ENCODE data around the gene SH3BP1.

The SH3BP1 gene

DNA sequence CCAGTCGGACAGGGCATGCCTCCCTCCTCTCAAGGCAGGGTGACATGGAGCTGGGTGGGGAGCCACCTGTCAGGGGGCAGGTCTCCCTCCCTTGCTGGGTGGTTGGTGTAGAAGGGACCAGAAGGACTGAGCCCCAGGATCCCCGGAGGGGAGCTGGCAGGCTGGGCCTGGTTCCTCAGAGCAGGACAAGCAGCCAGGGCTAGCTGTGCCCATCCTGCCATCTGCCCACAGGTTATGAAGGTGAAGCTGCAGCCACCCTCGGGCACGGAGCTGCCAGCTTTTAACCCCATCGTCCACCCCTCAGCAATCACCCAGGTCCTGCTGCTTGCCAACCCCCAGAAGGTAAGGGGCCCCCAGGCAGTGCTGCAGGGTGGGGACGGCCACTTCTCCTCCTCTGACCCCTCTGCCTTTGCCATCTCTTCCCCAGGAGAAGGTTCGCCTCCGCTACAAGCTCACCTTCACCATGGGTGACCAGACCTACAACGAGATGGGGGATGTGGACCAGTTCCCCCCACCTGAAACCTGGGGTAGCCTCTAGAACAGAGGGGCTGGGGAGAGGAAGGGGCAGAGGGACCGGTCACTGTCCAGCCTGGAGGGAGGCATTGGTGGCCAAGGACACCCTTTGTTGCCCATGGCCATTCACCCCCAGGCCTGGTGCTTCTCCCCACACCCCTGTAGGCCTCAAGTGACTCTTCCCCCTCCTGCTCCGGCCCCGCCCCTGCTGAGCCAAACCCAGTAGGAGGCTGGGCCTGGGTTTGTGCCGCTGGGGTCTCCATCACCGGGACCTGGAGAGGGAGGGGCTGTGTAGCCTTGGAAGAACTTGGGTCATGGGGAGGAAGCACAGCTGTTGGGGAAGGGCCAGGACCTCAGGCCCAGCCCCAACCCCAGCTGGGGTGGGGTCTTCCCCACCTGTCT, 7.0 kb upstream of the SH3BP1 start:
- peak; percentile 72 for DNase-seq (ENCODE audit: extremely low spot score)
- TF ChIP-seq, protein P1, sequence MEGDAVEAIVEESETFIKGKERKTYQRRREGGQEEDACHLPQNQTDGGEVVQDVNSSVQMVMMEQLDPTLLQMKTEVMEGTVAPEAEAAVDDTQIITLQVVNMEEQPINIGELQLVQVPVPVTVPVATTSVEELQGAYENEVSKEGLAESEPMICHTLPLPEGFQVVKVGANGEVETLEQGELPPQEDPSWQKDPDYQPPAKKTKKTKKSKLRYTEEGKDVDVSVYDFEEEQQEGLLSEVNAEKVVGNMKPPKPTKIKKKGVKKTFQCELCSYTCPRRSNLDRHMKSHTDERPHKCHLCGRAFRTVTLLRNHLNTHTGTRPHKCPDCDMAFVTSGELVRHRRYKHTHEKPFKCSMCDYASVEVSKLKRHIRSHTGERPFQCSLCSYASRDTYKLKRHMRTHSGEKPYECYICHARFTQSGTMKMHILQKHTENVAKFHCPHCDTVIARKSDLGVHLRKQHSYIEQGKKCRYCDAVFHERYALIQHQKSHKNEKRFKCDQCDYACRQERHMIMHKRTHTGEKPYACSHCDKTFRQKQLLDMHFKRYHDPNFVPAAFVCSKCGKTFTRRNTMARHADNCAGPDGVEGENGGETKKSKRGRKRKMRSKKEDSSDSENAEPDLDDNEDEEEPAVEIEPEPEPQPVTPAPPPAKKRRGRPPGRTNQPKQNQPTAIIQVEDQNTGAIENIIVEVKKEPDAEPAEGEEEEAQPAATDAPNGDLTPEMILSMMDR (IDR thresholded peaks at IDR 0.05; ENCODE audit: control extremely low read depth, extremely low read depth, low read depth, missing control alignments) = no peak
- ChIA-PET POLR2A (interaction anchor here (0.5 to 2.2 kb wide), 6 partner anchors 7 to 46 kb away, joined by 3 to 8 read pairs (median 6); partner anchors contain the start of genes GGA1 and PDXP), CTCF (interaction anchor here (0.7 to 14.7 kb wide), 11 partner anchors 9 to 321 kb away, joined by 3 to 248 read pairs (median 5); partner anchors contain the start of genes C22orf23, GGA1, LGALS1 and NOL12)

- TF ChIP-seq, protein P1 (IDR thresholded peaks at IDR 0.05; ENCODE audit: control extremely low read depth, extremely low read depth, low read depth, missing control alignments) = no peak
- DNase-seq (ENCODE audit: extremely low spot score) = peak; percentile 92
- ChIA-PET CTCF (interaction anchor here (0.7 to 14.7 kb wide), 12 partner anchors 10 to 301 kb away, joined by 3 to 248 read pairs (median 10); partner anchors contain the start of genes GGA1, LGALS1, NOL12 and PDXP), POLR2A (interaction anchor here (0.5 to 2.2 kb wide), 5 partner anchors 8 to 45 kb away, joined by 4 to 8 read pairs (median 6); partner anchors contain the start of genes GGA1 and PDXP)
Measured at GRCh38 chr22:37633089-37633624, 6.3 kb upstream of the SH3BP1 start.

- ChIA-PET POLR2A (interaction anchor here (0.6 to 2.2 kb wide), 5 partner anchors 9 to 297 kb away, joined by 3 to 8 read pairs (median 6); partner anchors contain the start of genes GGA1 and LGALS1), CTCF (interaction anchor here (0.8 to 14.7 kb wide), 11 partner anchors 10 to 112 kb away, joined by 3 to 248 read pairs (median 14); partner anchors contain the start of genes GGA1, LGALS1, NOL12 and PDXP)
- TF ChIP-seq, protein P1 (IDR thresholded peaks at IDR 0.05; ENCODE audit: control extremely low read depth, extremely low read depth, low read depth, missing control alignments) = peak; percentile 44
- peak; percentile 92 for DNase-seq (ENCODE audit: extremely low spot score)
Measured at GRCh38 chr22:37633625-37634416, 5.6 kb upstream of the SH3BP1 start.

DNA sequence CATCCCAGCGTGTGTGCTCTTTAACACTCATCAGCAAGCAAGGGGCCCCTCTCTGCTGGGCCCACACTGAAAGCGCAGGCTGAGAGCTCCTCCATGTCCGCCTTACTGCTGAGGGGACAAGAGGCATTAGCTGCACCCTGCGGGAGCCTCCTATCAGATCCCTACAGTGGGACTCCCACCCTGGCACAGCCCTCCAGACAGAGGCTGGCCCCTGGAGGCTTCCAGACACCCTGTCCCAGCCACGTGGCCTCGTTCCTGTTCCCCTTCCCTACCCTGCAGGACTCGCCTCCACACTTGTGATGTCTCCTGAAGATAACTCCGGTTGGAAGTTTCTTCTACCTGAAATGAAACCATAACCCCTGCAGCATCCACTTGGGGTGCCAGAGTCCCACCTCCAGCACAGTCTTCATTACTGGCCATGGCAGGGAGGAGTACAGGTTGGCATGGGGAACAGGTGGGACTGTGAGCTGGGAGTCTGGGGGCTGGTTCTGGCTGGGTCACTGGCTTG, 5.0 kb upstream of the SH3BP1 start:
- POLR2A ChIA-PET = interaction anchor here (1.0 to 2.0 kb wide), 2 partner anchors 9 to 41 kb away, joined by 4 to 6 read pairs; partner anchors contain the start of gene LGALS1
- CTCF ChIA-PET = interaction anchor here (0.8 to 14.7 kb wide), 9 partner anchors 10 to 113 kb away, joined by 3 to 248 read pairs (median 18); partner anchors contain the start of genes GGA1, LGALS1, PDXP and SH3BP1
- no peak for DNase-seq (ENCODE audit: extremely low spot score)
- TF ChIP-seq, protein P1 (IDR thresholded peaks at IDR 0.05; ENCODE audit: control extremely low read depth, extremely low read depth, low read depth, missing control alignments) = no peak

- ChIA-PET POLR2A (no interaction called here), CTCF (interaction anchor here (1.6 to 14.7 kb wide), 7 partner anchors 9 to 50 kb away, joined by 6 to 248 read pairs (median 78); partner anchors contain the start of genes GGA1, LGALS1, PDXP and SH3BP1)
- TF ChIP-seq, protein P1 (IDR thresholded peaks at IDR 0.05; ENCODE audit: control extremely low read depth, extremely low read depth, low read depth, missing control alignments) = no peak
- no peak for DNase-seq (ENCODE audit: extremely low spot score)
Measured at GRCh38 chr22:37635157-37635556, 4.3 kb upstream of the SH3BP1 start.
